H1 (cell line): ENCODE results near the gene PIP4K2C. TPM values are rescaled to one million over a fixed set of nuclear protein-coding genes. Genes with fewer than 3 reads are reported as not detected.

Source experiments
- BACH1 ChIP-seq: IDR thresholded peaks from 2 replicates; pipeline ENCODE4 v1.6.1; 2012; ENCODE audit warnings: low read length, improper control_type of control experiment
- BRCA1 ChIP-seq: IDR thresholded peaks from 2 replicates; pipeline ENCODE4 v1.6.1; 2012; ENCODE audit warnings: low read depth, low read length, improper control_type of control experiment
- CBX8 ChIP-seq: fragments of 300-800, 300-1000 bp; sonication (generic); IDR thresholded peaks from 2 replicates; pipeline ENCODE4 v1.7.1; 2016; ENCODE audit warnings: low read depth, low read length, borderline replicate concordance
- EP300 ChIP-seq, 2 experiments: IDR thresholded peaks; 1 replicate in 1 of 2; 2 replicates in 1 of 2; pipeline ENCODE4 v1.6.1; 2011 to 2012; ENCODE audit warnings: low read depth in 2 of 2, low read length in 2 of 2, mild to moderate bottlenecking in 2 of 2, borderline replicate concordance in 1 of 2, inconsistent platforms in 1 of 2, moderate library complexity in 1 of 2
- GTF2F1 ChIP-seq: IDR thresholded peaks from 2 replicates; pipeline ENCODE4 v1.6.1; 2012; ENCODE audit warnings: low read depth, low read length, improper control_type of control experiment, borderline replicate concordance
- HDAC2 ChIP-seq, 2 experiments: fragments of 300-600 bp in 1 of 2; sonication (generic) in 1 of 2; IDR thresholded peaks; 2 replicates each; pipeline ENCODE4 v1.6.1; 2011 to 2012; ENCODE audit warnings: low read depth in 2 of 2, low read length in 2 of 2, mild to moderate bottlenecking in 2 of 2, moderate library complexity in 2 of 2, borderline replicate concordance in 1 of 2, inconsistent platforms in 1 of 2
- HDAC6 ChIP-seq: IDR thresholded peaks from one replicate; pipeline ENCODE4 v1.7.1; 2012; ENCODE audit warnings: low read depth, mild to moderate bottlenecking, inconsistent platforms, low read length, moderate library complexity
- JUND ChIP-seq: IDR thresholded peaks from 2 replicates; pipeline ENCODE4 v1.6.1; 2011; ENCODE audit warnings: mild to moderate bottlenecking, improper control_type of control experiment, low read length
- SP1 ChIP-seq: IDR thresholded peaks from 2 replicates; pipeline ENCODE4 v1.6.1; 2011; ENCODE audit warnings: low read depth, low read length
- SUZ12 ChIP-seq: fragments of 200-600 bp; sonication (generic); IDR thresholded peaks from 2 replicates; pipeline ENCODE4 v1.6.1; 2012; ENCODE audit warnings: mild to moderate bottlenecking, inconsistent platforms, low read length, moderate library complexity, mixed read lengths
- TCF12 ChIP-seq: IDR thresholded peaks from 2 replicates; pipeline ENCODE4 v1.6.1; 2011; ENCODE audit warnings: low read depth, mild to moderate bottlenecking, low read length
- polyA plus RNA-seq, 7 experiments: library from polyadenylated mRNA; depleted of rRNA in 3 of 7; stranded (reverse) in 5 of 7; unstranded in 2 of 7; fragments of >200 nt in 5 of 7; fragments of 200-250 nt in 2 of 7; gene quantifications; 1 replicate in 5 of 7; 2 replicates in 1 of 7; 4 replicates in 1 of 7; pipeline versions ENCODE4 v1.2.1 to v1.2.3, GENCODE V29; 2011 to 2013; ENCODE audit warnings: missing spikeins in 2 of 7, mixed read lengths in 2 of 7
- total RNA-seq: library from RNA; stranded (reverse); fragmentation: NEBNext Ultra II Directional; extraction: Animal tissue kit (Norgen Biotek cat#: 25700); gene quantifications from 2 replicates; pipeline ENCODE4 v1.2.1, GENCODE V29; 2021
- TF ChIP-seq, protein P1 (sequence below): fragments of 300-600 bp; sonication (generic); IDR thresholded peaks from 2 replicates; pipeline ENCODE4 v1.7.1; 2012; ENCODE audit warnings: low read length, moderate library complexity, mild to moderate bottlenecking, inconsistent platforms; ENCODE audit not compliant: insufficient replicate concordance

PIP4K2C gene
- total and polyA plus RNA-seq, 2 of the 8 experiments (the other 6 are each of a cell fraction or from before 2014, with no cell fraction given) = 25.0 to 27.1 TPM

DNA sequence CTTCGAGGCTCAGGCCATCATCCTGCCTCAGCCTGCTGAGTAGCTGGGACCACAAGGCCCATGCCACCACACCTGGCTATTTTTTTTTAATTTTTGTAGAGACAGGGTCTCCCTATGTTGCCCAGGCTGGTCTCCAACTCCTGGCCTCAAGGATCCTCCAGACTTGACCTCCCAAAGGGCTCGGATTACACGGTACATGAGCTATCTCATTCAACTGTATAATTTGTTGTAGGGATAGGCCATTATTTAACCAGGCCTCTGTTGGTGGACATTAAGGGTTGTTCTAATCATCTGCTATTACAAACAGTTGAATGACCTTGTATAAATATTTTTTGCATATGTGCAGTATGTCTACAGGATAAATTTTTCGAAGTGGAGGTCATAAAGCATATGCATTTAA lies 32.1 kb upstream of the PIP4K2C start (continued):
- TF ChIP-seq, protein P1, sequence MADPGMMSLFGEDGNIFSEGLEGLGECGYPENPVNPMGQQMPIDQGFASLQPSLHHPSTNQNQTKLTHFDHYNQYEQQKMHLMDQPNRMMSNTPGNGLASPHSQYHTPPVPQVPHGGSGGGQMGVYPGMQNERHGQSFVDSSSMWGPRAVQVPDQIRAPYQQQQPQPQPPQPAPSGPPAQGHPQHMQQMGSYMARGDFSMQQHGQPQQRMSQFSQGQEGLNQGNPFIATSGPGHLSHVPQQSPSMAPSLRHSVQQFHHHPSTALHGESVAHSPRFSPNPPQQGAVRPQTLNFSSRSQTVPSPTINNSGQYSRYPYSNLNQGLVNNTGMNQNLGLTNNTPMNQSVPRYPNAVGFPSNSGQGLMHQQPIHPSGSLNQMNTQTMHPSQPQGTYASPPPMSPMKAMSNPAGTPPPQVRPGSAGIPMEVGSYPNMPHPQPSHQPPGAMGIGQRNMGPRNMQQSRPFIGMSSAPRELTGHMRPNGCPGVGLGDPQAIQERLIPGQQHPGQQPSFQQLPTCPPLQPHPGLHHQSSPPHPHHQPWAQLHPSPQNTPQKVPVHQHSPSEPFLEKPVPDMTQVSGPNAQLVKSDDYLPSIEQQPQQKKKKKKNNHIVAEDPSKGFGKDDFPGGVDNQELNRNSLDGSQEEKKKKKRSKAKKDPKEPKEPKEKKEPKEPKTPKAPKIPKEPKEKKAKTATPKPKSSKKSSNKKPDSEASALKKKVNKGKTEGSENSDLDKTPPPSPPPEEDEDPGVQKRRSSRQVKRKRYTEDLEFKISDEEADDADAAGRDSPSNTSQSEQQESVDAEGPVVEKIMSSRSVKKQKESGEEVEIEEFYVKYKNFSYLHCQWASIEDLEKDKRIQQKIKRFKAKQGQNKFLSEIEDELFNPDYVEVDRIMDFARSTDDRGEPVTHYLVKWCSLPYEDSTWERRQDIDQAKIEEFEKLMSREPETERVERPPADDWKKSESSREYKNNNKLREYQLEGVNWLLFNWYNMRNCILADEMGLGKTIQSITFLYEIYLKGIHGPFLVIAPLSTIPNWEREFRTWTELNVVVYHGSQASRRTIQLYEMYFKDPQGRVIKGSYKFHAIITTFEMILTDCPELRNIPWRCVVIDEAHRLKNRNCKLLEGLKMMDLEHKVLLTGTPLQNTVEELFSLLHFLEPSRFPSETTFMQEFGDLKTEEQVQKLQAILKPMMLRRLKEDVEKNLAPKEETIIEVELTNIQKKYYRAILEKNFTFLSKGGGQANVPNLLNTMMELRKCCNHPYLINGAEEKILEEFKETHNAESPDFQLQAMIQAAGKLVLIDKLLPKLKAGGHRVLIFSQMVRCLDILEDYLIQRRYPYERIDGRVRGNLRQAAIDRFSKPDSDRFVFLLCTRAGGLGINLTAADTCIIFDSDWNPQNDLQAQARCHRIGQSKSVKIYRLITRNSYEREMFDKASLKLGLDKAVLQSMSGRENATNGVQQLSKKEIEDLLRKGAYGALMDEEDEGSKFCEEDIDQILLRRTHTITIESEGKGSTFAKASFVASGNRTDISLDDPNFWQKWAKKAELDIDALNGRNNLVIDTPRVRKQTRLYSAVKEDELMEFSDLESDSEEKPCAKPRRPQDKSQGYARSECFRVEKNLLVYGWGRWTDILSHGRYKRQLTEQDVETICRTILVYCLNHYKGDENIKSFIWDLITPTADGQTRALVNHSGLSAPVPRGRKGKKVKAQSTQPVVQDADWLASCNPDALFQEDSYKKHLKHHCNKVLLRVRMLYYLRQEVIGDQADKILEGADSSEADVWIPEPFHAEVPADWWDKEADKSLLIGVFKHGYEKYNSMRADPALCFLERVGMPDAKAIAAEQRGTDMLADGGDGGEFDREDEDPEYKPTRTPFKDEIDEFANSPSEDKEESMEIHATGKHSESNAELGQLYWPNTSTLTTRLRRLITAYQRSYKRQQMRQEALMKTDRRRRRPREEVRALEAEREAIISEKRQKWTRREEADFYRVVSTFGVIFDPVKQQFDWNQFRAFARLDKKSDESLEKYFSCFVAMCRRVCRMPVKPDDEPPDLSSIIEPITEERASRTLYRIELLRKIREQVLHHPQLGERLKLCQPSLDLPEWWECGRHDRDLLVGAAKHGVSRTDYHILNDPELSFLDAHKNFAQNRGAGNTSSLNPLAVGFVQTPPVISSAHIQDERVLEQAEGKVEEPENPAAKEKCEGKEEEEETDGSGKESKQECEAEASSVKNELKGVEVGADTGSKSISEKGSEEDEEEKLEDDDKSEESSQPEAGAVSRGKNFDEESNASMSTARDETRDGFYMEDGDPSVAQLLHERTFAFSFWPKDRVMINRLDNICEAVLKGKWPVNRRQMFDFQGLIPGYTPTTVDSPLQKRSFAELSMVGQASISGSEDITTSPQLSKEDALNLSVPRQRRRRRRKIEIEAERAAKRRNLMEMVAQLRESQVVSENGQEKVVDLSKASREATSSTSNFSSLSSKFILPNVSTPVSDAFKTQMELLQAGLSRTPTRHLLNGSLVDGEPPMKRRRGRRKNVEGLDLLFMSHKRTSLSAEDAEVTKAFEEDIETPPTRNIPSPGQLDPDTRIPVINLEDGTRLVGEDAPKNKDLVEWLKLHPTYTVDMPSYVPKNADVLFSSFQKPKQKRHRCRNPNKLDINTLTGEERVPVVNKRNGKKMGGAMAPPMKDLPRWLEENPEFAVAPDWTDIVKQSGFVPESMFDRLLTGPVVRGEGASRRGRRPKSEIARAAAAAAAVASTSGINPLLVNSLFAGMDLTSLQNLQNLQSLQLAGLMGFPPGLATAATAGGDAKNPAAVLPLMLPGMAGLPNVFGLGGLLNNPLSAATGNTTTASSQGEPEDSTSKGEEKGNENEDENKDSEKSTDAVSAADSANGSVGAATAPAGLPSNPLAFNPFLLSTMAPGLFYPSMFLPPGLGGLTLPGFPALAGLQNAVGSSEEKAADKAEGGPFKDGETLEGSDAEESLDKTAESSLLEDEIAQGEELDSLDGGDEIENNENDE = no peak
- no peak for TF ChIP-seq SP1
- no peak for TF ChIP-seq GTF2F1
- TF ChIP-seq HDAC2 (IDR thresholded peaks at IDR 0.05; ENCODE audit: borderline replicate concordance in 1 of 2, low read depth in 2 of 2, low read length in 2 of 2) = no peak
- TF ChIP-seq BACH1 = no peak
- no peak for TF ChIP-seq JUND
- TF ChIP-seq SUZ12 = no peak
- no peak for TF ChIP-seq EP300 (IDR thresholded peaks at IDR 0.05; ENCODE audit: borderline replicate concordance in 1 of 2, low read depth in 2 of 2, low read length in 2 of 2)
- TF ChIP-seq HDAC6 = no peak
- TF ChIP-seq BRCA1 = no peak
- no peak for TF ChIP-seq CBX8
- no peak for TF ChIP-seq TCF12
